ENCODE measurements around the gene MRPL23. TPM values are rescaled to one million over a fixed set of nuclear protein-coding genes. Genes with fewer than 3 reads are reported as not detected.
A peak's percentile ranks its signal among the peaks of the same experiment; 100 is the strongest.

Gene MRPL23
- total and polyA plus RNA-seq, 2 experiments from 2014 or later: 127 to 137 TPM

DNA sequence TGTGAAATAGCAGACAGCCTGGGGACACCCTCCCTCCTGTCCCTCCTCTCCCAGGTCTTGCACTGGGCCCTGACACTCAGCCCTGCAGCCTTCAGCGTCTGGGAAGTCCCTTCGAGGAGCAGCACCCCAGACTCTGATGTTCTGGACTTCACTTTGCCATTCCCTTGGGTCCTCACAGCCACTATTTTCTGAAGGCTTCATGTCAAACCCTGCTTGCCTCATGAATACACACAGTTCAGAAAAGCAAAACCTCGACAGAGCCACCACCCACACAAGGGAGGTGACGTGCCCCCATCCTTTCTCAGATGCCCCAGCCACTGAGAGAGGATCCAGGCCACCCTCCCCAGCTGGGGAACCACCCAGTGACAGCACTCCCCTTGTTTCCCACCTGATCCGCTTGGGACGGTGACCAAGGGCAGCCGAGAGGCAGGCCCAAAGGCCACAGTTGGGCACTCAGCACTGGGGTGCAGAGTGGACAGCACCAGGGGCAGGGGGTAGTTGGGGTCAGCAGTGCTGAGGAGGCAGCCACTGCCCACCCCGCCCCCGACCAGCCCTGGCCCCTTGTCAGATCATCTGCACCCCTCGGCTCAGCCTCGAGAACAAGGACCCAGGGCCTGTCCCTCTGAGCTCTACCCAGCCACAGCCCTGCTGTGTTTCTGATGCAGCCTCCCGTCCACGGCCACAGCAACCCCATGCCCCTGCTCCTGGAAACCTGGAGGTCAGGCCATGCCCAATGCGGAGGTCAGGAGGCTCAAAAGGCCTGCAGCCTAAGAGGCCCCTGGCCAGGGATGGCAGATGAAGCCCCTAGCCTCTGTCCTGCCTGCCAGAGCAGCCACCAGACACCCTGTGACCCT lies 30.8 kb upstream of the MRPL23 start:
- Histone ChIP-seq H3K4me1 (ENCODE audit: low read depth) (no peaks in the 10 kb centered on the region), H3K9me3 (ENCODE audit: low read depth) (no peaks in the 10 kb centered on the region), H3K4me3 (no peak overlapping the region), H3K36me3 (no peaks in the 10 kb centered on the region), H3K27ac (no peak overlapping the region), H3K27me3 (no peaks in the 10 kb centered on the region)
- no peak for DNase-seq (ENCODE audit: low read depth in 1 of 2, low spot score in 1 of 2)
- no peak for TF ChIP-seq CTCF (IDR thresholded peaks at IDR 0.05; ENCODE audit: low read depth, low read length)

DNA sequence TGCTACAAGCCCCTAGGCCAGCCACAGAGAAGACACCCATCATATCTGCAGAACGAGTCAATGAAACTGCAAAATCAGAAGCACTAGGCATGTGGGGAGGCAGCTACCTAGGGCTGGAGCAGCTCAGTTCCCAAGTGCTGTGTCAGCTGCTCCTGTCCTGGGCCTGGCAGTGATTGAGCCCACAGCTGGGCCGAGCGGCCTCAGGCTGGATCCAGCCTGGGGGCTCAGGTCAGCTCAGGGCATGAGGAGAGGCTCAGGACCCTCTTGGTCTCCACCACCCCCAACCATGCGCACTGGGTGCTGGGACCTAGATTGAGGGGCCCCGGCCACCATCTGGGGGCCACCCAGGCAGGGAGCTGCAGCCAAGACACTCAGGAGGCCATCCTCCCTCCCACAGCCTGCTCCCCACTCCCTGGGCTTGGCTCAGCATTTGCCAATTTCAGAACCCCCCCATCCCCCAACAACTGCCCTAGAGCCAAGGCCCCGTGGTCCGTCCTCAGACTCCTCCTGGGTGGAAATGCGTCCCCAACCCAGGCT lies 30.1 kb upstream of the MRPL23 start:
- Histone ChIP-seq H3K9me3 (ENCODE audit: low read depth) (no peaks in the 10 kb centered on the region), H3K4me3 (no peak overlapping the region), H3K27ac (no peak overlapping the region), H3K36me3 (no peaks in the 10 kb centered on the region), H3K27me3 (no peaks in the 10 kb centered on the region), H3K4me1 (ENCODE audit: low read depth) (no peaks in the 10 kb centered on the region)
- no peak for DNase-seq (ENCODE audit: low read depth in 1 of 2, low spot score in 1 of 2)
- TF ChIP-seq CTCF (IDR thresholded peaks at IDR 0.05; ENCODE audit: low read depth, low read length): no peak

- Histone ChIP-seq H3K4me1 (ENCODE audit: low read depth) (no peaks in the 10 kb centered on the region), H3K36me3 (no peaks in the 10 kb centered on the region), H3K4me3 (no peak overlapping the region), H3K9me3 (ENCODE audit: low read depth) (no peaks in the 10 kb centered on the region), H3K27me3 (no peaks in the 10 kb centered on the region), H3K27ac (no peak overlapping the region)
- no peak for DNase-seq (ENCODE audit: low read depth in 1 of 2, low spot score in 1 of 2)
- peak; percentile 32 for TF ChIP-seq CTCF (IDR thresholded peaks at IDR 0.05; ENCODE audit: low read depth, low read length)
Measured at GRCh38 chr11:1917523-1918435, 29.4 kb upstream of the MRPL23 start.

DNA sequence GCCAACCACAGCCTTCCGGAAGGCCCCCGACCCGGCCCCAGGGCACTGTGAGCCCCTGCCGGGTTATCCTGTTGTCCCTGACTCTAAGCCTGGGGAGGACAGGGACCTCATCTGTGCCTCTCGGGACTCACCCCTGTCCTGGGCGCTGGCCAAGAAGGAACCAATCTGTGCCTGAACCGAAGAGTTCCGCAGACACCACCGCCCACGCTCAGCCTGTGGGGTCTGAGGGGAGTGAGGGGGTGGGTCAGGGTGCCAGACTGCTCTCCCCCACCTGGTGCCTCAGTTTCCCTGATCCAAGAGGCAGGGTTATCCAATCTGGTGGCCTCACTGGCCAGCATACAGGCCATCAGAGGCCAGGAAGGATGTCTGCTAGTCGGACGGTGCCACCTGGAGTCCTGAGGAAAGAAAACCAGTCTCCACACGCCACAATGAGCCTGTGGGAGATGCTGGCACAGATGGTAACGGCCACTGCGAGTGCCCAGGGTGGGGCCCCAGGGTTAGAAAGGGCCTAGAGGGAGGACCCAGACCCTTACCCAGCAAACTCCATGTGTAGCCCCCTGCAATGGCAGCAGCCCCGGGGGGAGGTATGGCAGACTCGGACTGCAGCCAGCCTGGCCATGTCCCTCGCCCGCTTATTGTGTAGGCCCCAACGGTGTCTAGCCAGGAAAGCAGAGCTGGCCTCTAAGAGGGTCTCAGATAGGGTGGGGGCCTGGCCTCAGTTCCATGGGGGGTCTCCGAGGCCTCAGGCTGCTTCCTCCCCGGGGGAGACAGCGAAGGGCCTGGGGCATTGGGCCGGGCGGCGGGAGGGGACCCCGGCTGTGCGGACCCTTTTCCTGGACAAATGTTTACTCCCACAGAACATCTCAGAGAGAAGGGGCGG lies 28.5 kb upstream of the MRPL23 start:
- no peak for DNase-seq (ENCODE audit: low read depth in 1 of 2, low spot score in 1 of 2)
- H3K36me3 ChIP-seq: no peaks in the 10 kb centered on the region
- no peak for TF ChIP-seq CTCF (IDR thresholded peaks at IDR 0.05; ENCODE audit: low read depth, low read length)
- H3K4me3 ChIP-seq: no peak overlapping the region
- no peaks in the 10 kb centered on the region for H3K9me3 ChIP-seq (ENCODE audit: low read depth)
- no peak overlapping the region for H3K27ac ChIP-seq
- H3K27me3 ChIP-seq: no peaks in the 10 kb centered on the region
- no peaks in the 10 kb centered on the region for H3K4me1 ChIP-seq (ENCODE audit: low read depth)

Data from cardiac muscle cell (in vitro differentiated cells and primary cell).